BJ (cell line): ENCODE data around the gene PPP1R3G. TPM values are rescaled to one million over a fixed set of nuclear protein-coding genes. Genes with fewer than 3 reads are reported as not detected.

Experiments
- CTCF ChIA-PET: fragments of 350-600 bp; formaldehyde crosslinking; extraction: SDS; loops from one replicate; lab custom pipeline; 2021; ENCODE audit warnings: antibody characterized with exemption, inconsistent platforms; lab: Yijun Ruan, JAX
- POLR2A ChIA-PET: fragments of 300-600 bp; sonication (Branson Sonifier 250); formaldehyde crosslinking; extraction: SDS; loops from one replicate; lab custom pipeline; 2021; ENCODE audit warnings: antibody characterized with exemption; lab: Charles Lee
- DNase-seq: peaks from one replicate; pipeline ENCODE4 v3.0.0-alpha.2; 2011; ENCODE audit warnings: low read depth
- H3K27me3 ChIP-seq: 2 replicates; pipeline ENCODE4 v1.6.0; 2011; ENCODE audit warnings: low read length; ENCODE audit not compliant: control insufficient read depth, insufficient read depth
- H3K36me3 ChIP-seq: 2 replicates; pipeline ENCODE4 v1.5.1; 2011; ENCODE audit warnings: low read length; ENCODE audit not compliant: control insufficient read depth, insufficient read depth
- H3K4me3 ChIP-seq: 2 replicates; pipeline ENCODE4 v1.5.1; 2011; ENCODE audit warnings: low read depth, mild to moderate bottlenecking, control low read depth, low read length
- polyA plus RNA-seq: library from polyadenylated mRNA; depleted of rRNA; stranded (reverse); fragments of >200 nt; gene quantifications from 2 replicates; pipeline ENCODE4 v1.2.3, GENCODE V29; 2011
- TF ChIP-seq, protein P1 (sequence below): IDR thresholded peaks from 2 replicates; pipeline ENCODE4 v1.5.1; 2011; ENCODE audit warnings: low read depth, mild to moderate bottlenecking, control low read depth, inconsistent platforms, low read length, moderate library complexity; ENCODE audit not compliant: insufficient read depth

The PPP1R3G gene
- polyA plus RNA-seq, 1 experiment, result 0.50 TPM

DNA sequence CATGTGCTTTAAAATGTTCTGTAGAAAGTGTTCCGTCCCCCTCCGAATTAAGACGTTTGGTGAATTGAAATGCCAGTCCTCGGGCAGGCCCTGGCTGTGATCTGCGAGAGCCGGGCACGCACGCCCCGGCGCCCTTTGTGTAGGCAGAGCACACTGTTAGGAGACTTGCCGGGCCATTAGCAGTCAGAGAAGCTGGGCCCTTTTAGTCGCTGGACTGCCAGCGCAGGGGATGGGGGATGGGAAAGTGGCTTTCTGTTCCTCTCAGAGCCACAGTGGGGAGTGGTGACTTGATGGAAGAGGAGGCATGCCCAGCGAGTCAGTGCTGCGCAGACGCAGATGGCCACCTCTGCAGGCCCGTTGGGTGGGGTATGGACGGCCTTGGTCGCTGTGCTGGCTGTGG, 2.2 kb downstream of the PPP1R3G start:
- ChIA-PET CTCF (no interaction called here), POLR2A (no interaction called here)
- no peak overlapping the region for H3K4me3 ChIP-seq
- H3K27me3 ChIP-seq, result peaks cover 10% of the 10 kb centered on the region
- TF ChIP-seq, protein P1, sequence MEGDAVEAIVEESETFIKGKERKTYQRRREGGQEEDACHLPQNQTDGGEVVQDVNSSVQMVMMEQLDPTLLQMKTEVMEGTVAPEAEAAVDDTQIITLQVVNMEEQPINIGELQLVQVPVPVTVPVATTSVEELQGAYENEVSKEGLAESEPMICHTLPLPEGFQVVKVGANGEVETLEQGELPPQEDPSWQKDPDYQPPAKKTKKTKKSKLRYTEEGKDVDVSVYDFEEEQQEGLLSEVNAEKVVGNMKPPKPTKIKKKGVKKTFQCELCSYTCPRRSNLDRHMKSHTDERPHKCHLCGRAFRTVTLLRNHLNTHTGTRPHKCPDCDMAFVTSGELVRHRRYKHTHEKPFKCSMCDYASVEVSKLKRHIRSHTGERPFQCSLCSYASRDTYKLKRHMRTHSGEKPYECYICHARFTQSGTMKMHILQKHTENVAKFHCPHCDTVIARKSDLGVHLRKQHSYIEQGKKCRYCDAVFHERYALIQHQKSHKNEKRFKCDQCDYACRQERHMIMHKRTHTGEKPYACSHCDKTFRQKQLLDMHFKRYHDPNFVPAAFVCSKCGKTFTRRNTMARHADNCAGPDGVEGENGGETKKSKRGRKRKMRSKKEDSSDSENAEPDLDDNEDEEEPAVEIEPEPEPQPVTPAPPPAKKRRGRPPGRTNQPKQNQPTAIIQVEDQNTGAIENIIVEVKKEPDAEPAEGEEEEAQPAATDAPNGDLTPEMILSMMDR, result no peak
- no peaks in the 10 kb centered on the region for H3K36me3 ChIP-seq
- no peak for DNase-seq

DNA sequence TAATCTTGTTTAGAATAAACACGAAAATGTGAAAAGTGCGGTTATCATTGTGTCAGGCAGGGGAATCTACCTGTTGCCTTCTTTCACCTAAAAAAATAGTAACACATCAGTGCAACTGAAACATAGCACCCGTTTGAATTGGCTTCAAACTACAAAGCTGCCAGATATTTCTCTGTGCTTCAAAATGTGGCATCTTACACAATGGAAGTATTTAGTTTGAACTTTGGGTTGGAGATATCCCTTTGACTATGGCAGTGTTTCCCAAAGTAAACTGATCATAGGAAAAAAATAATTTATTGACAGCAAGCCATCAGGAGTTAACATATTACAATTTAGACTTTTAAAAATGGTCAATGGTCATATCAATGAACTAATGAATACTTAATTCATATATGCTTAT, 3.6 kb downstream of the PPP1R3G start:
- CTCF ChIA-PET, result interaction anchor here (0.6 kb wide), 1 partner anchor 55 kb away, joined by 3 read pairs; no protein-coding TSS in a partner anchor
- Histone ChIP-seq H3K27me3 (peaks cover 11% of the 10 kb centered on the region), H3K4me3 (no peak overlapping the region), H3K36me3 (no peaks in the 10 kb centered on the region)
- DNase-seq, result no peak
- TF ChIP-seq, protein P1, result no peak
- POLR2A ChIA-PET, result no interaction called here

DNA sequence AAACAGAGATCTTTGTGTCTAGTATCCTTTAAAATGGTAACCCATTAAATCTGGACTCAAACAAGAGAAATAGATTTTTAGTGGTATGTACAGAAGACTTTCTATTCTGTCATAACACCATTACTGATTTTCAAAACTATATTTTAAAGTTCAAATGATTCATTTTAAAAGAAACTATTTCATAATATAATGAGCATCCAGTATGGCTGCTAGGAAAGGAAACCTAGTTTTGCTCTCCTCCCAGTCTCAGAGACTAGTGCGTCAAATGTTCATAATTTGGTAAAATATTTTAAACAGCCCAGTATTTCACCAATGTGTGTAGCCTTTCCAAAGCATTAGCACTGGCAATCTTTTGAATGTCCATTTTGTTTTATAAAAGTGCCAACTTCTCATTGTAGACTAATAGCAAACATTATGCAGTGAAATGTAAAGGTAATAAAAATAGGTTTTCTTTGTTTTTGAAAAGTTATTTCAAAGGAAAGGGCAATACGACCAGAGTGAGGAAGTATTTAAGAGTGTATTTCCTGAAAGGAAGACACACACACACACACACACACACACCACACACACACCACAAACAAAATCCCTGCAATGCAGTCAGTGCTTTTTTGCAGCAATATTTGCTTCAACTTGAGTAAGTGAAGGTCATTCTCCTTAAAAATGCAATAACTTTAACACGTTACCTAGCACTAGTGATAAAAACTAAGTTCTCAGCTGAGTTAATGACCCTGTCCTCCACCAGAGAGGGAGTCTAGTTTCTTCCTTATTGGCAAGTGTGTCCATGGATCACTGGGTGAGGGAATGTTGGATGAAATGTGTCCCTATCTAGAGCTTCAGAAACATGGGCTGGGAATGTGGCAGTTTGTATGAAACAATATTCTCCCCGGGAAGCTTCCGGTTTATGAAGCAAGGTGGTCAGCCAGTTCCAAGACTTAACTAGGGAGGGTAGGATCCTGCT, 4.6 kb downstream of the PPP1R3G start:
- DNase-seq, result no peak
- CTCF ChIA-PET, result no interaction called here
- Histone ChIP-seq H3K36me3 (no peaks in the 10 kb centered on the region), H3K27me3 (peaks cover 11% of the 10 kb centered on the region), H3K4me3 (no peak overlapping the region)
- POLR2A ChIA-PET, result no interaction called here
- TF ChIP-seq, protein P1, result no peak

DNA sequence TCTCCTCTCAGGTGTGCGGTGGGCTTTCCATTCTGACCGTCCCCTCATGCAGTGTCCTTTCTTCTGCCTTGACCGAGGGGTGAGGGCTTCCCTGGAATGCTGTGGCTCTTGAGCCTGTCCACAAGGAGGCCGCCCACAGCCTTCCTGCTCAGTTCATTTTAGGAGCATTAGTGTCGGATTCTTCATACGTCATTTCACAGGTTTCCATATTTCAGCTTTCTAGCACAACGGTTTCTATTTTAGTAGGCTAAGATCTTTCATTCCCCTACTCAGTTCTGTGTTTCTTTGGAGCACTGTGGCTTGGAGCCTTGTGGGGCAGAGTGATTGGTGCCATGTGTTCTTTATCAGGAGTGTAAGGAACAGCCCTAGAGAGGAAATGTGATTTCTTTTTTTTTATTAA, 5.5 kb downstream of the PPP1R3G start:
- TF ChIP-seq, protein P1, result no peak
- POLR2A ChIA-PET, result no interaction called here
- no peak for DNase-seq
- peaks cover 11% of the 10 kb centered on the region for H3K27me3 ChIP-seq
- H3K36me3 ChIP-seq, result no peaks in the 10 kb centered on the region
- CTCF ChIA-PET, result no interaction called here
- no peak overlapping the region for H3K4me3 ChIP-seq

DNA sequence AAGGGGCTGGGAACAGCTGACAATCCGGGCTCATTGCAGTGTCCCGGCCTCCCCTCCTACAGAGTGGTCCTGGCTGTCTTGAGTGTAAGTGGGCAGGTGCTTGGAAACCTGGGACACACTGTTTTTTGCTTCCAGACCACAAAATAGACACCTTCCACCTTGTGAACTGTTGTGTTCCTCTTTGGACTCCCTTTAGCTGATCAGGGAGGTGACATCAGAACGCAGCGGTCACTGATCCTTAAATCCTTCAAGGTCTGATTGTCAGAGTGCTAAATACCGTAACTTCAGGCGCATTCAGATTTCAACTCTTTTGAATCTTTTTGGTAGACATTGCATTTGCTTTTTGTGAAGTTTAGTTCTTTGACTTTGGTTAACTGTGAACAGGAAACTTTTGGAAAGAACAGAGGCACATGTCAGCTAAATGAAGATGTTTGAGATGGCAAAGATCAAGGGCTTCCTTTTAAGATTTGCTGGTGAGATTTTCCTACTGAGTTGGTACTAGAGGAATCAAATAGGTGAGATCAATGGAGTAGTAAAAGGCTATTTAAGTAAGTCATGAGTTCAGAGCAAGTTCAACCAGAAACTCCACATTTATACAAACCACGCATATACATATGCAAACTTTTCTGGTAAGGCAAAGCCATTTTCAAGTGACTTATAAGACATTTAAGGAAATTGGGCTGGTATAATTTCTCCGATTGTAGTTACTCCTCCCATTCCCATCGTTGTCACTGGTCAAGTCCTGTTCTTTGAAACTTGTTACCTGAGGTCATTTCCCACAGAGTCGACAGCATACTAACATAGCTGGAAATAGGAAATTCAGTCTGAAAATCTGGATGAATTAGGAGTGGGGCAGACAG, 6.3 kb downstream of the PPP1R3G start:
- Histone ChIP-seq H3K36me3 (no peaks in the 10 kb centered on the region), H3K27me3 (peaks cover 11% of the 10 kb centered on the region), H3K4me3 (no peak overlapping the region)
- ChIA-PET POLR2A (no interaction called here), CTCF (no interaction called here)
- TF ChIP-seq, protein P1, result no peak
- no peak for DNase-seq
